HG03571 (cell line): ENCODE results near the gene PSMB2.

Experiments
- ATAC-seq: cut with Tn5 transposase; IDR thresholded peaks from one replicate; pipeline ENCODE4 v1.9.1; 2021; ENCODE audit not compliant: unreplicated experiment

Gene PSMB2

GRCh38 chr1:35573198-35574124 lies 67.9 kb downstream of the PSMB2 start, which contains the start of gene TFAP2E:
Gene TFAP2E (plus strand): TSS chr1:35573314. CDS start chr1:35573578, 264 bp downstream.
- no peak for ATAC-seq

- no peak for ATAC-seq
Observed at GRCh38 chr1:35572296-35572695, 69.0 kb downstream of the PSMB2 start.

DNA sequence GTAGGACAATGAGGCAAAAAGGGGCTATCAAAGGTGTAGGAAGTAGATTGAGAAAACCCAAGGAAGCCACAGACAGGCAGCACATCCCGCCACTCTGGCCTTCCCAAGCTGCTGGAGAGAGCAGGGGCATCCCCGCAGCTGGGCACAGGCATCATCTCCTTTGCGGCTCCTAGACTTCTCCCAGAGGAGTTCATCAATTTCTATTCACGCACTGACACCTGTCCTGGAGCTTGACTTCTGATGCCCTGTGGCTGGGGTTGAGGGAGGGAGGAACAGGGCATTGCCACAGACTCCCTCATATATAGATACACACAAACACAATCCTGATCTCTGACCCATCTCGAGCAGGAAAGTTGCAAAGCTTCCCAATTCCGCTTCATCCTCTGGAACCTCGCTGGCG lies 70.1 kb downstream of the PSMB2 start:
- no peak for ATAC-seq

DNA sequence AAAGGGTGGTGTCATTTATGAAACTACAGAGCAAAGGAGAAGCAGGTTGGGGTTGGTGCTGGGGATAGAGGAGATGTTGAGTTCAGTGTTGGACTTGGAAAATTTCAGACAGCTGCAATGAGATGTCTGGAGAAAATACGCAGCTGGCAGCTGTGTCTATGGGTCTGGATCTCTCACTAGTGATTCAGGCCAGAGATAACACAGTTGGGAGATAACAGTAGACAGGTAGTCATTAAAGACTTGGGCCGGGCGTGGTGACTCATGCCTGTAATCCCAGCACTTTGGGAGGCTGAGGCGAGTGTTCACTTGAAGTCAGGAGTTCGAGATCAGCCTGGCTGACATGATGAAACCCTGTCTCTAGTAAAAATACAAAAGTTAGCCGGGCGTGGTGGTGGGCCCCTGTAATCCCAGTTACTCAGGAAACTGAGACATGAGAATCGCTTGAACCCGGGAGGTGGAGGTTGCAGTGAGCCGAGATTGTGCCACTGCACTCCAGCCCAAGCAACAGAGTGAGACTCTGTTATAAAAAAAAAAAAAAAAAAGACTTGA lies 70.7 kb downstream of the PSMB2 start:
- ATAC-seq, result no peak

DNA sequence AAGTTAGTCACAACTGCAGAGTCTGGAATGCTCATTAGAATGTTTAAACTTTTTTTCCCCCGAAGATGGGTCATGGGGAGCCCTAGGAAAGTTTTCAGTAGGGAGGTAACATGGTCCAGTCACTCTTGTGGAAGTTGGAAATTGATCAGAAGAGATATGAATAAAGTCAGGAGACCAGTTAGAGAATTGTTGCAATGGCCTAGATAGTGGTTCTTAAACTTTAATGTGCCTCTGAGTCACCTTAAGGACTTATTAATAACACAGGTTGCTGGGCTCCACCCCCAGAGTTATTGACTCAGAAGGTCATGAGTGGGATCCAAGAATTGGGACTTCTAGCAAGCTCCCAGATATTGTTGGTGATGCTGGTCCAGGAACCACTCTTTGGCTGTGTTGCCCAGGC lies 71.4 kb downstream of the PSMB2 start:
- ATAC-seq, result no peak

GRCh38 chr1:35568975-35569395 lies 72.3 kb downstream of the PSMB2 start:
- ATAC-seq, result no peak

GRCh38 chr1:35567947-35568558 lies 73.3 kb downstream of the PSMB2 start:
- ATAC-seq, result no peak

DNA sequence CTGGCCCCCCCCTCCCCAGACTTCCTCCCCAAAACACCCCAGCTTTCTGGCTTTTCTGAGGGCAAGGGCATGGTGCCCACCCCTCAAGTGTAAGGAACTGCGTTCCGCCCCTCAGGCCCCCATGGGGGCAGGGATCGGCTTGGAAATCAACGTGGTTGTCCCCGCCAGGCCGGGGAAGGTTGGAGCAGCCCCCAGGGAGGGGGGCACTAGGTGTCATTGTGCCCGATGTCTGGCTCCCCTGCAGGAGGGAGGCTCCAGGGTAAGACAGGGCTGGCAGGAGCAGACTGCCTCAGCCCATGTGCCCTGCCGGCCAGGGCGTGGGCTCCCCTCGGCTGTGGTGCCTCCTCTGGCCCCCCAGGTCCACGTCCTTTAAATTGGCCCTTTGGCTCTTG lies 75.6 kb downstream of the PSMB2 start:
- no peak for ATAC-seq

DNA sequence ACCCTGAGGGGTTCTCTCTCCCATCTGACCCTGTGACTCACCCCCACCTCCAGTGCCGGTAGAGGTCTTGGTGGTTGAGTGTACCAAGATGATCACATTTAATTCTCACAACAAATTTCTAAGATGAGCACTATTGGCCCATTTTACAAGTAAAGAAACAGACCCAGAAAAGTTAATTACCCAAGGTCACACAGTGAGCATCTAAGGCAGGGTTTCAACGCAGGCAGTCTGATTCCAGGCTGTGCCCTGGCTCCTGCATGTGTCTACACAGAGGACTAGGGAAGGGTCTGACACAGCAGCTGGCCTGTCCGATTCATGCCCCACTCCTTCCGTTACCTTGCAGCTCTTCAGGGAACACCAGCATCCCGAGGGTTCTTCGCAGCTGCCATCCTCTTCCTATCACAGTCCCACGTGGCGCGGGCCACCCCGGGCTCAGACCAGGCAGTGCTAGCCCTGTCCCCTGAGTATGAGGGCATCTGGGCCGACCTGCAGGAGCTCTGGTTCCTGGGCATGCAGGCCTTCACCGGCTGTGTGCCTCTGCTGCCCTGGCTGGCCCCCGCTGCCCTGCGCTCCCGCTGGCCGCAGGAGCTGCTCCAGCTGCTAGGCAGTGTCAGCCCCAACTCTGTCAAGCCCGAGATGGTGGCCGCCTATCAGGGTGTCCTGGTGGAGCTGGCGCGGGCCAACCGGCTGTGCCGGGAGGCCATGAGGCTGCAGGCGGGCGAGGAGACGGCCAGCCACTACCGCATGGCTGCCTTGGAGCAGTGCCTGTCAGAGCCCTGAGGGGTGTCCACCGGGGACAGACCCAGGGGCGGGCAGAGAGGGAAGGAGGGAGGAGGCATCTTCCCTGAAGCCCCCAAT lies 76.2 kb downstream of the PSMB2 start:
- ATAC-seq, result no peak

- ATAC-seq, result no peak
Observed at GRCh38 chr1:35564037-35564883, 77.1 kb downstream of the PSMB2 start.

- ATAC-seq, result no peak
Observed at GRCh38 chr1:35563166-35563565, 78.2 kb downstream of the PSMB2 start.

DNA sequence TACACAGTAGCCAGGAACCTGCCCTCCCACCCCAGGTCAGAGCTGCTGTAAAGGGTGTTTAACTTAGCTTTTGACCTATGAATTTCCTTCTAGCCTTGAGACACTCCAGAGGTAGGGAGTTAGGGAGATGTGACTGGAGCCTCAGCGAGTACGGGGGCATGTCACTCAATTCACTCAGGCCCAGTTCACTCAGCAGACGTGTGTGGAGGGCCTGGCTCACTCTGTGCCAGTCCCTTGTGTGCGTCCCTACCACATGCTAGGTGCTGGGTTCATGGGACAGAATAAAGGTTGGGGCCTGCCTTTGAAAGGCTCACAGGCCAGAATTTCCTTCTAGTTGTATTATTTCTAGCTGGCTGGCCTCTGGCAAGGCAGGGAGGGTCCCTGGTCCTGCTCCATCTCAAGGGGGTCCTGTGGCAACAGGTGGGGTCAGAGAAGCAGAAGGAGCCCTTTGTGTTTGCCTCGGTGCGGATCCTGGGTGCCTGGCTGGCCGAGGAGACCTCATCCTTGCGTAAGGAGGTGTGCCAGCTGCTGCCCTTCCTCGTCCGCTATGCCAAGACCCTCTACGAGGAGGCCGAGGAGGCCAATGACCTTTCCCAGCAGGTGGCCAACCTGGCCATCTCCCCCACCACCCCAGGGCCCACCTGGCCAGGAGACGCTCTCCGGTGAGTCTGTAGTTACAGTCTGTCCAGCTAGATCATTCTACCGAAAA lies 79.2 kb downstream of the PSMB2 start:
- no peak for ATAC-seq

- ATAC-seq, result no peak
Observed at GRCh38 chr1:35561297-35561971, 79.9 kb downstream of the PSMB2 start.

- ATAC-seq, result no peak
Observed at GRCh38 chr1:35560256-35561225, 80.8 kb downstream of the PSMB2 start.

DNA sequence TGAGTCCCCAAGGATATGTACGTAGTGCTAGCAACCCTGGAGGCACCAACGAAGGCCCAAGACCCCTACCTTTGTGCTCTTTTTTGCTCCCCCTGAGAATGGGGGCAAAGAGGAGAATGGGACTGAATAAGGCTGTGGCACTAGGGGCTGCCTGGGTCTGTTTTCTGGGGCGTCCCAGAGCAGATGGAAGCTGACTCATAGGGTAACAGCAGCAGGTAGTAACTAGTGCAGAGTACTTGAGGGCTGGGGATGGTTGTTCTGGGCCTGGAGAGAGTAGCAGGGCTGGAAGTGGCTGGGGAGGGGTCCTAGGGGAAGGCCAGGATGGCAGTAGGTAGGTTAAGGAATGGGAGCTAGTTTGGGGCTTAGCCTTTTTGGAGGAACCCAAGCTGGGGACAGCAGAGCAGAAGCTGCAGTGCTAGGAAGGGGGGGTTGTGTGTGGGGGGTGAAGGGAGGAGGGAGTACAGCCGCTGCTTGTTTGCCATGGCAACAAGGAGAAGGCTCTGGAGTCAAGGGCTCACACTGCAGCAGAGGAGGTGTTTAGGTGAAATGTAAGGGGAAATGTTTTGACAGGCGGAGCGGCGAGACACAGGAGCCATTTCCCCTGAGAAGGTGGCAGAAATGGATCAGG lies 81.9 kb downstream of the PSMB2 start:
- ATAC-seq, result no peak

- no peak for ATAC-seq
Observed at GRCh38 chr1:35558374-35559316, 82.7 kb downstream of the PSMB2 start.
